HG03442 (cell line): ENCODE results near the gene PLXNA2.

ENCODE experiments used
- ATAC-seq: cut with Tn5 transposase; IDR thresholded peaks from one replicate; pipeline ENCODE4 v1.9.1; 2021; ENCODE audit warnings: mild to moderate bottlenecking, moderate library complexity; ENCODE audit not compliant: unreplicated experiment

PLXNA2 gene

GRCh38 chr1:208243967-208244916 lies at the start of gene PLXNA2:
TSS of gene PLXNA2 (minus strand) at chr1:208244384. CDS start at chr1:208217922, 26,462 bp downstream.
- no peak for ATAC-seq

- no peak for ATAC-seq
Observed at GRCh38 chr1:208292908-208293307, 48.7 kb upstream of the PLXNA2 start.

GRCh38 chr1:208291923-208292711 lies 47.9 kb upstream of the PLXNA2 start:
- no peak for ATAC-seq

GRCh38 chr1:208291129-208291528 lies 46.9 kb upstream of the PLXNA2 start:
- ATAC-seq = no peak

- ATAC-seq = no peak
Observed at GRCh38 chr1:208289716-208290115, 45.5 kb upstream of the PLXNA2 start.

GRCh38 chr1:208288495-208288894 lies 44.3 kb upstream of the PLXNA2 start:
- no peak for ATAC-seq

- ATAC-seq = no peak
Observed at GRCh38 chr1:208280681-208281450, 36.7 kb upstream of the PLXNA2 start.

GRCh38 chr1:208279826-208280588 lies 35.8 kb upstream of the PLXNA2 start:
- ATAC-seq = no peak

GRCh38 chr1:208278638-208279037 lies 34.5 kb upstream of the PLXNA2 start:
- no peak for ATAC-seq

- ATAC-seq = no peak
Observed at GRCh38 chr1:208276757-208277435, 32.7 kb upstream of the PLXNA2 start.

- no peak for ATAC-seq
Observed at GRCh38 chr1:208275083-208275482, 30.9 kb upstream of the PLXNA2 start.

- ATAC-seq = no peak
Observed at GRCh38 chr1:208273386-208274017, 29.3 kb upstream of the PLXNA2 start.

GRCh38 chr1:208272713-208273112 lies 28.5 kb upstream of the PLXNA2 start:
- ATAC-seq = no peak

GRCh38 chr1:208272311-208272710 lies 28.1 kb upstream of the PLXNA2 start:
- ATAC-seq = no peak

GRCh38 chr1:208271236-208271635 lies 27.1 kb upstream of the PLXNA2 start:
- ATAC-seq = no peak

GRCh38 chr1:208270651-208271141 lies 26.5 kb upstream of the PLXNA2 start:
- ATAC-seq = no peak

- no peak for ATAC-seq
Observed at GRCh38 chr1:208269338-208269666, 25.1 kb upstream of the PLXNA2 start.

- ATAC-seq = no peak
Observed at GRCh38 chr1:208268541-208269337, 24.6 kb upstream of the PLXNA2 start.
